CD4-positive, alpha-beta T cell treated with Interleukin-6 for 4 hours (primary cell): ENCODE data around the gene EFL1.
"Not testable (repeated sequence)": the region's sequence is repeated elsewhere in the genome, so short reads cannot be mapped to it uniquely, and the experiment has no call there.

Experiments used
- DNase-seq: peaks from one replicate; pipeline ENCODE4 v3.0.0-alpha.2; 2020; ENCODE audit warnings: mixed read lengths

The EFL1 gene

GRCh38 chr15:82275410-82275809 lies 12.9 kb upstream of the EFL1 start:
- no peak for DNase-seq

GRCh38 chr15:82272154-82272553 lies 9.6 kb upstream of the EFL1 start:
- DNase-seq = no peak

- DNase-seq = not testable (repeated sequence)
These were observed 5.9 kb upstream of the EFL1 start for GRCh38 chr15:82268454-82268853.

- DNase-seq = not testable (repeated sequence)
These were observed 4.6 kb upstream of the EFL1 start for GRCh38 chr15:82267137-82267536.

DNA sequence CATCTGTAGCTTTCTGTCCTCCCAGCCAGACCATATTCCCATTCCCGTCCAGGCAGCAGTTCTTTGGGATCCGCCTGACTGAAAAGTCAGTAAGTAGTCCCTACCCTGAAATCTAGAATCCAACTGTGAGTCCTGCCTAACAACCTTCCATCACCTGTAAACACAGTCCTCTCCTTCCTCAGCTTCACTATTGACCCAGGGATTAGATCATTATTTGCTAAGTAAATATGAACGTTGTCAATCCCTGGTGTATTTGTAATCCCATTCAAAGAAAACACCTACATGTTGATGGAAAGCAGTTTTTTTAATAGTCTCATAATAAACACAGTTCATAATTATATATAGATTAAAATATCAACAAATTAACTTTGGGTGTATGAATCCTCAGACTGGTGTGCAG lies 816 bp upstream of the EFL1 start:
- DNase-seq = no peak

DNA sequence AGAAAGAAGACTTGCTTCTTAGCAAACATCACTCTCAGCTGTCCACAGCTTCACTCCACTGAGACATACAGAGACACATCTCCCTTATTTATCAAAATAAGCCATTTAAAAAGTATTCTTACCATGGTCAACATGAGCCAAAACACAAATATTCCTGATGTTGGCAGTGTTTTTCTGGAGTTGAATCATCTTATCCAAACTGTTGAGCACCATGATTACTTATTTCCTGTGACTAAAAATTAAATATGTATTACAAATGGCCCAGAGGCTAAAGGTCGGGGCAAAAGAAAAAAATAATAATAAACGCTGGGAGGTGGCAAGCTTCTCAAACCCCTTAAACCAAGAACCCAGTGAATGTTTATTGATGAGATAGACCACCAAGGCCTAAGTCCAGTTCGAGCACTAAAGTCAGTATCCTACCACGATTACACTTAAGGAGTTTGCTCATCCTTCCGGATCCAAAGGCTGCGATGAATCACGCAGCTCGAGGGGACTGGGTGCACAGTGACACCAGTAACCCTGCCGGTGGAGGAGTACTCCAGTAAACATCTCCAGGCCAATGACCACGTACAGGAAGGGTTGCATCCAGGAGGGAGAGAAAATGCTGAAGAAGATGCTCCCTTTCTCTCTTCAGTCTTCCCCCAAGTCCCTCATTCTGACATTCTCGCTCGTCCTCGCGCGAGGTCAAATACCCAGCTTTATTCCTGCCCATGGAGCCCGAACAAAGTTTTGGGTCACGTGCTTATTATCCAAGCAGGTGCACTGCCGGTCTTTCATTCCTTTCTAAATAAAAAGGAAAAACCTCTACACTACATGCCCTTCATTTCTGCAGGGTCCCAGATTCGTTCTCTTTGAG lies 740 bp downstream of the EFL1 start:
- peak; percentile 35 for DNase-seq

DNA sequence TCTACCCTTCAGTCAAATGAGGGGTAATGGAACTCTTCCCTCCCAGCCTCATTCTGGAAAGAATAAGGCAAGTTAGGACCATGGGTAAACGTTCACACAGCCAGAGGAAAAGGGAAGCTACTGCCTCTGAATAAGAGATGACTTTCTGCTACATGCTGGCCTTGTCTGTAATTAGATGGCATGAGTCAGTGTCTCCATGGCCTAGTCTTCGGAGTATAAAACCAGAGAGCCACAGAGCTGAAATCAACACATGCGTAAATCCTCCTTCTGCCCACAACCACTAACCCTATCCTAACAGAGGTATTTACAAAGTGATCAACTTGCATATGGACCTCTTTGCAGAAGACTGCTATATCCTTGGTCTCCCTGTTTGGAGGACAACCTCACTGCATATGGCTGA lies 14.3 kb downstream of the EFL1 start:
- DNase-seq = not testable (repeated sequence)

GRCh38 chr15:82245956-82246355 lies 16.6 kb downstream of the EFL1 start:
- not testable (repeated sequence) for DNase-seq

DNA sequence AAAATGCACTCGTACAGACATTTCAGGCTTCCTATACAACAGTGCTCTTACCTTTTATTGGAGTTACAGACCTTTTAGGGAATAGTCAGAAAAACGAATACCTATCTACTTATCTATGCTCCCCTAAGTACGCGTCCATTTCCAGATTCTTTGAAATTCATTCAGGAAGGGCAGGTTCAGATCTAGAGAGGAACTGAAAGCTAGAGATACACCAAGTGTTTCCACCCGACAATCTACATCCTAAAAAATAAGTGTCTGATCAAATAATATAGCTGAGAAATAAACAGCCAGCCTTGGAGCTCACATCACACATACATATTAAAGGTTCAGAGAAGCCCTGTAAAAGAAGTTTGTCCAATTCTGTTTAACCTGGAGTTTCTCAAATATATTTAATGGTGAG lies 18.9 kb downstream of the EFL1 start:
- not testable (repeated sequence) for DNase-seq

- DNase-seq = not testable (repeated sequence)
These were observed 20.6 kb downstream of the EFL1 start for GRCh38 chr15:82241836-82242499.

DNA sequence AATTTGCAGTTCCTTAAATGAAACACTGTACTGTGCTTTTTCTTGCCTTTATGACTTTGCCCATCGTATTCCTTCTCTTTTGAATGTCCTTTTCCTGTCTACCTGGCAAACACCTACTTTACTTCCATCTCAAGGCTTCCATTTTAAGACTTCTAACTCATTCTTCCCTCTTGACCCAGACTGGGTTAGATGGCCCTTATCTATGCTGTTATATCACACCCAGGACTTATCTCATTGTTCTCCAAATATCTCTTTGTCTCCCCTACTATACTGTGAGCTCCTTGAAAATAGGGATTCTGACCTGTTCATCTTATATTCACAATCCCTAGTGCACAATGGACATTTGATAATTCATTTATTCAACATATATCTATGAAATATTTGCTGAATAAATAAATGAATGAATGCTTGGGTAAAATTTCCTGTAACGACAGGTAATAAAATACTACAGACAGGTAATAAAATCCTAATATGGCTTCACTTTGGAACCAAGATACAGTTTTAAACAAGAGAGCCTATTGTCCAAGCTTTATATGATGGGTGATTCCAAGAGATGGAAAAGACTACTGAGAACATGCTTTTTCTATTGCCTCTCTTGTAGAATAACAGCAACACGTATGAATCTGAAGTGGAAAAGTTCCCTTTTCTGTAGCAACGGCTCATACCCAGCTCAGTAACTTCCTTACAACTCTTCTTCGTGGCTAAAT lies 22.7 kb downstream of the EFL1 start:
- DNase-seq = no peak

DNA sequence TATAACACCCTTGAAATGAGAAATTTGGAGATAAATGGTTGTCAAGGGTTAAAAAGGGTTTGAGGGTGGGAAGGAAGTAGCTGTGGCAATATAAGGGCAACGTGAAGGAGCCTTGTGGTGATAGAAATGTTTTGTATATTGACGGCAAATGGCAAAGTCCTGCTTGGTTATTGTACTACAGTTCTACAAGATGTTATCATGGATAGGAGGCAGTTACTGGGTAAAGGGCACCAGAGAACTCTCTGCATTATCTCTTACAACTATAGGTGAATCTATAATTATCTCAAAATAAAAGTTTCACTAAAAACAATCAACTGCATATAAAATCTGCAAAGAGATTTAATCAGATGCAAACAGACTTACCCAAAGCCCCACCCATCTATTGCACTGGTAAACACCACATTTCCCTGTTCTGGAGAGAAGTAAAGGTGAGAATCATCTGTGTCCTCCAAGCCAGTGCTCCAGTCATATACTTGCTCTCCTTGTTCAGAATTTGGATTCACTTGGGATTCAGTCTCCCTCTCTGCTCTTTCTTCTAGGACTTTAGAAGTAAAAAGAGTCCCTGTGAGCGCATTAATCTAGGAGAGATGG lies 24.5 kb downstream of the EFL1 start:
- DNase-seq = not testable (repeated sequence)

GRCh38 chr15:82231842-82232241 lies 30.7 kb downstream of the EFL1 start:
- DNase-seq = no peak

DNA sequence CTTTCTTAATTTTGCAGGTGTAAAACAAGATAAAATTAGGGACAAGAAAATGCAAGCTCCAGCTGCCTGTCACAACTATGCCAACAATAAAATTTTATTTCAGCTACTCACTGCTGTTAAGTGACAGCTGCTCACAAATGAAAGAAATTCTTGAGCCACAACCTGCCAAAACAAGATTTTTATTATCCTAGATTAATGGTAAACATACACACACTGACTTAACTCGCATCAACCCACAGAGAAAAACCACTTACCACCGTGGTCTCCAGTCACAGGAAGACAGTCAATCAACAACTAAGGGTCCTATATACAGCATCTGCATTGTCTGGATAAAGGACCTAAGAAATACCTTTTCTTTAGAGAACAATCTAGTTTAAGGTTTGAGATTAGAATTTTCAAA lies 31.3 kb downstream of the EFL1 start:
- no peak for DNase-seq

GRCh38 chr15:82228750-82229149 lies 33.8 kb downstream of the EFL1 start:
- no peak for DNase-seq

DNA sequence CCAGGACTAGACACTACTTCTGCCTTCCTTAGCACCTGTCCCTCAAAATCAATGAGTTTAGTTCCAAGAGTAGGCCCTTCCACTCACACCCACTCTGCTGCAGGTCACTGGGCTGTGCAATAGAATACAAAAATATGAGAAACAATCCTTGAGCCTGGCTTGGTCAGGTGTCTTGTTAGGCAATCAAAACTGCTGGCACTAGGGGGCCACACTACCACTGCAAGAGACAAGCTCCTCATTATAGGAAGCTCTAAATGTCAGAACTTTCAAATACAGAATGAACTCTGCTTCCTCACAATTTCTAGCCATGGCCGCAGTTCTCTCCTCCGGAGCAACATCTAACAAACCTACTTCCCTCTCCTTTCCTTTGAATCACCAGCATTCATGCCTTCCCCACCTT lies 41.0 kb downstream of the EFL1 start:
- DNase-seq = peak; percentile 31

DNA sequence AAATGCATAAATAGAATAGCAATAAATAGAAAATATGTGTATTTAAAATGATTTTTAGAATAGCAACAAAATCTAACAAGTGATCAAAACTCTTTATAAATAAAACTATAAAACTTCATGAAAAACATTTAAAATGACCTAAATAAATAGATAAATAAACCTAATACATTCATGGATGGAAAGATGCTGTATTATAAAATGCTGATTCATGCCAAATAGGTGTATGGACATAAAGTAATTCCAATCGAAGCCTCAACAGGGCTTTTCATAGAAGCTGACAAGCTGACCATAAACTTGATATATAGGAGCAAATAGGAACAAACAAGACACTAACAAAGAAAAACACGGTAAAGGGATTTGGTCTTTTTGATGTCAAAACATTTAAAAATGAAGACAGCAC lies 46.4 kb downstream of the EFL1 start:
- DNase-seq = not testable (repeated sequence)

GRCh38 chr15:82212201-82212600 lies 50.3 kb downstream of the EFL1 start:
- not testable (repeated sequence) for DNase-seq

GRCh38 chr15:82210066-82210597 lies 52.4 kb downstream of the EFL1 start:
- not testable (repeated sequence) for DNase-seq

DNA sequence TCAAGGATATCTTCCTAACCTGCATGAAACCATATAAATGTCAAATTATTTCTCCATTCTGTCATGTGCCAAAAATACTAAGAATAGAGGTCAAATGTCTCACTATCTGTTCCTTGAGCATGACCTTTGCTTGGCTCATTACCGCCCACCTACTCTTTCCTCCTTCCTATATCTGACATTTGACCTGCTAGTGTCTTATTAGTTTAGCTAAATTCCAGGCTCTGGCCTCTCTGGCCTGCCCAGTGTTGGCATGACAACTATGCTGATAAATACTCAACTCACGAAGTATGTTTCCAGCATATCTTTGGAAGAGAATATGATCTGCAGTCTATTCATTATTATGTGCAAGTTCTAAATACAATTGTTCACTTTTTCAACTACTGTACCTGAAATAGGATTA lies 58.0 kb downstream of the EFL1 start:
- not testable (repeated sequence) for DNase-seq

GRCh38 chr15:82197733-82198594 lies 64.6 kb downstream of the EFL1 start:
- DNase-seq = peak; percentile 62

DNA sequence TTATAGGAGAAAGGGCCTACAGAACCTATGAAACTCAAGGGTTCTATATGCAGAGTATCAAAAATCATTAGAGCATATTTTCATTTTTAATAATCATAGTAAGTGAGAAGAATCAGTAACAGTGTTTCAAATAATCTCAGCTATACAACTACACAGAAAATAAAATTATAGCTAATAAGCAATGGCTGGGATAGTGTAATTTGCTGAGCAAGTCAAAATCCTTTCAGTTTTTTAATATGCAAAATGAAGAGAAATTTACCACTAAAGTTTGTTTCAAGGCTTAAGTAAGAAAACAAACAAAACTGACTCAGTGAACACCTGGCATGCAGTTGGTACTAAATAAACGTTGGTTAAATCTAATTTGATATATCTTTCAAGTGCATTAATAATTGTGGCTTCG lies 66.2 kb downstream of the EFL1 start:
- DNase-seq = no peak
